GM08714 (cell line): ENCODE measurements around the gene IGF2.

Experiments used
- H3K4me3 ChIP-seq: fragments of 200-500 bp; sonication (Bioruptor generic); 2 replicates; pipeline ENCODE4 v1.5.1; 2014; ENCODE audit warnings: mild to moderate bottlenecking, low read length, inconsistent platforms
- ZNF274 ChIP-seq: IDR thresholded peaks from 2 replicates; pipeline ENCODE4 v1.6.1; 2012; ENCODE audit warnings: mild to moderate bottlenecking, low read depth, low read length

IGF2 gene

DNA sequence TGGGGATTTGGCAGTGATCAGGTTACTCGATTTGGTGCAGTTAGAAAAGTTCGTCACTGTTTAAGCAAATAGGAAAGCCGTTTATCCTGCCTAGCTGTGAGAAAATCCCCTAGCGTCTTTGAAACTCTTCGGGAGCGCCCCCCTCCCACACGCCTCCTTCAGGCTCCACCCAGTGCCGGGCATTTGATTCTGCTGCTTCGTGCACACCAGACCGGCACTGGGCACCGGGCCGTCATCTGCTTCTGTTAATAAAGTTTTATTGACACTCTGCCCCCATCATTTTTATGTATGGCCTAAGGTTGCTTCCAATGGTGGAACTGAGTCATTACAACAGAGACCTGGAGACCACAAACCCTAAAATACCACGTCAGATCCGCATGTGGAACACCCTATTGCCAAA is 50.9 kb downstream of the IGF2 start:
- H3K4me3 ChIP-seq: no peak overlapping the region
- no peak for TF ChIP-seq ZNF274

DNA sequence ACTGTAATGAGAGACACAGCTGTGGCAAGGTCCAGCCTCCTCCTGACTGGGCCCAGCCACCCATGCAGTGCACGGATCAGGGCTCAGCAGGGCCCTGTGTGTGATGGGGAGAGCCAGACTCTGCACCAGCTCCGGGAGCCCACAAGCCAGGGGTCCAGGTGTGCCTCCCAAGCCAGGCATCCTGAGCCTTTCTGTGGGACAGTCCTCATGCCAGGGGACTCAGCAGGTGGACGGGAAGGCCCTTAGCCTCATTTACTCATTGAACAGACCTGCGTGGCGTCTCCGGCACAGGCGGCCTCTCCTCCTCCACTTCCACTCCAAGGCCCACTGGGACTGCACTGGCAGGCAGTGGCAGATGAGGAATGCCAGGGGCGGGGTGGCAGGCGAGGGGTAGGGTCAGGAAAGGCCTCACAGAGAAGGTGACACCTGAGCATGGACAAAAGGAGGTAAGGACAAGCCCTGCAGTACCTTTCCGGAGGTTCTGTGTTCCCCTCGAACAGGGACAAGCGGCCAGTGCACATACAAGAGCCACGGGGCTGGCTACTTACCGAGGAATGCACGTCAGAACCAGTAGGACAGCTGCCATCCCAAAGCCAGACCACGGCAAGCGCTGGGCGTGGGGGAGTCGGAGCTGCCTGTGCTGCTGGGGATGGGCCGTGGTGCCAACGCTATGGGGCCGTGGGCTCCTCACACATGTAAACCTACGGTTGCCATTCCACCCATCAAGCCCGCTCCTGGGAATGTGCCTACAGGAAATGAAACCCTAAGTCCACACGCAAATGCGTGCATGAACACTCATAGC is 52.7 kb downstream of the IGF2 start:
- H3K4me3 ChIP-seq: no peak overlapping the region
- TF ChIP-seq ZNF274: no peak

DNA sequence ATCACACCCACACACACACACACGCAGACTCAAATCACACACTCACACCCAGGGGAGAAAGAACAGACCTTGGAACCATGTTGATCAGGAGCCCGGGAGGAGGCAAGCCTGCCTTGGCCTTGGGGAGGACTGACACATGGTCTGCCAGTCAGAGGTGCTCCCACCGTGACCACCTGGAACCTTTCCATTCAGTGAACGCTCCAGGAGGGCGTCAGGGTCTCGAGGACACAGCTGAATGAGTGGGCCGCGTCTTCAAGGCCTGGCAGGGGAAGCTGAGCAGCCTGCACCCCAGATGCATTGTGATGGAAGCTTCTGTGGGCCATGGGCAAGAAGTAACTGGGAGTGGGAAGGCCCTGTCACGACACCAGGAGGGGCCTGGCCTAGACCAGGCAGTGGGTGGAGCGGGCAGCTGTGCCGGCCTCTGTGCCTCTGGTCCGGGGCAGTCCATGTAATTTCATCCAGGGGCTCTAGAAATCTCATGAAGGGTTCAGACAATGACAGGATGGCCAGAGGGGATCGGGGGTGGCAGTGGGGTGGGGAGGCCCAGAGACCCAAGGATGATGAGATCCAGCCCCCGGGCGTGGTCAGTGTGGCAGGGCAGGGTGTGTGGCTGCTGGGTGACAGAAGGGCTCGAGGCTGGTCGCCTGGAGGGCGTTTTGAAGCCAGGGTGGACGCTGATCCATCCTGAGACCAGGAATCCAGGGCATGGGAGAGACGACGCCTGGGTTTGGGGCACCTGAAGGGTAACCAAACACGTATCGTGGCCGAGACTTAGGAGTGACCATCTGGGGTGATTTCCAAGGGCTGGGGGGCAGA is 53.7 kb downstream of the IGF2 start:
- no peak for TF ChIP-seq ZNF274
- H3K4me3 ChIP-seq: no peak overlapping the region

DNA sequence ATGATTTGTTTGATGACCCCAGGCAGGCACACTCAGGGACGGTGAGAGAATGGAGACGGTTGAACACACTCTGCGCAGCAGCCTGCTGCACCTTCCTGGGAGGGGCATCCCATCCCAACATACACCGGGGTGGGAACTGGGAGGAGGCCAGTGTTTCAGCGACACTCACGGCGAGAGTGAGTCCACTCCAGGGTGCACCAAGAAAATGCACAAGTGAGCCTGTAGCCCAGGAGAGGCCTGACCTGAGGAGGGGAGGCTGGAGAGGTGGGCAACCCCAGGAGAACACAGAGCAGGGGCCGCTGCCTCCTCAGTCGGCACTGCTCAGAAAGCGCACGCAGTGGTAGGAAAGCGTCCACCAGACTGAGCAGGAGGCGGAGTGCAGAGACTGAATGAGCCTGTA is 54.5 kb downstream of the IGF2 start:
- TF ChIP-seq ZNF274: no peak
- no peak overlapping the region for H3K4me3 ChIP-seq
